ENCODE data around the gene TBX6. TPM values are rescaled to one million over a fixed set of nuclear protein-coding genes. Genes with fewer than 3 reads are reported as not detected.
A peak's percentile ranks its signal among the peaks of the same experiment; 100 is the strongest.
"Not testable (repeated sequence)": the region's sequence is repeated elsewhere in the genome, so short reads cannot be mapped to it uniquely, and the experiment has no call there.

TBX6 gene
- total and polyA plus RNA-seq, 7 donors, result 0.23 to 1.7 (median 1.1) TPM

GRCh38 chr16:30117768-30118167, 26.0 kb upstream of the TBX6 start:
- intact Hi-C loops (cut with DNase I), result no loop called here
- DNase-seq, result no peak
- no peak overlapping the region for H3K4me3 ChIP-seq
- peaks cover 0 to 21% (median 18%) of the 10 kb centered on the region in 4 donors for H3K4me1 ChIP-seq
- TF ChIP-seq EP300 (IDR thresholded peaks at IDR 0.05) (no peak), POLR2A (IDR thresholded peaks at IDR 0.05) (no peak), CTCF (IDR thresholded peaks at IDR 0.05) (no peak), POLR2AphosphoS5 (IDR thresholded peaks at IDR 0.05) (no peak)
- H3K27ac ChIP-seq, result no peak overlapping the region
- 95 to 96% methylated on average over 10 of the region's 10 CpGs for WGBS, 2 donors
- no peaks in the 10 kb centered on the region for H3K9me3 ChIP-seq
- no peaks in the 10 kb centered on the region for H3K27me3 ChIP-seq
- H3K36me3 ChIP-seq, result peaks cover 39 to 82% (median 44%) of the 10 kb centered on the region in 4 donors

- intact Hi-C loops (cut with DNase I), result no loop called here
- no peak overlapping the region for H3K4me3 ChIP-seq
- no peaks in the 10 kb centered on the region for H3K9me3 ChIP-seq
- H3K36me3 ChIP-seq, result peaks cover 39 to 90% (median 44%) of the 10 kb centered on the region in 4 donors
- peak overlapping the region in 1 of 4 donors; percentile 6 for H3K27ac ChIP-seq
- peaks cover 0 to 9% (median 8%) of the 10 kb centered on the region in 4 donors for H3K4me1 ChIP-seq
- no peak for DNase-seq
- WGBS, 2 donors, result 78 to 88% methylated on average over 16 of the region's 16 CpGs
- no peaks in the 10 kb centered on the region for H3K27me3 ChIP-seq
- no peak for TF ChIP-seq EP300 (IDR thresholded peaks at IDR 0.05)
- TF ChIP-seq POLR2AphosphoS5 (IDR thresholded peaks at IDR 0.05), result no peak
- TF ChIP-seq POLR2A (IDR thresholded peaks at IDR 0.05), result no peak
- no peak for TF ChIP-seq CTCF (IDR thresholded peaks at IDR 0.05)
These were observed 24.8 kb upstream of the TBX6 start for GRCh38 chr16:30116291-30117207.

GRCh38 chr16:30115238-30115637, 23.5 kb upstream of the TBX6 start:
- no peak overlapping the region for H3K27ac ChIP-seq
- DNase-seq, result no peak
- no peaks in the 10 kb centered on the region for H3K9me3 ChIP-seq
- no peaks in the 10 kb centered on the region for H3K27me3 ChIP-seq
- H3K4me1 ChIP-seq, result no peaks in the 10 kb centered on the region
- no peak overlapping the region for H3K4me3 ChIP-seq
- intact Hi-C loops (cut with DNase I), result no loop called here
- H3K36me3 ChIP-seq, result peaks cover 38 to 90% (median 44%) of the 10 kb centered on the region in 4 donors
- TF ChIP-seq POLR2AphosphoS5 (IDR thresholded peaks at IDR 0.05), result no peak
- 13 to 54% methylated on average over 7 of the region's 7 CpGs for WGBS, 2 donors

GRCh38 chr16:30114833-30115232, 23.1 kb upstream of the TBX6 start:
- H3K27me3 ChIP-seq; H3K9me3 ChIP-seq; H3K4me1 ChIP-seq; H3K27ac ChIP-seq; H3K4me3 ChIP-seq; intact Hi-C loops (cut with DNase I); DNase-seq: not testable (repeated sequence)
- 46 to 80% methylated on average over 7 of the region's 7 CpGs for WGBS, 2 donors
- H3K36me3 ChIP-seq, result peaks cover 34 to 90% (median 44%) of the 10 kb centered on the region in 4 donors

- H3K27me3 ChIP-seq, result no peaks in the 10 kb centered on the region
- intact Hi-C loops (cut with DNase I), result no loop called here
- TF ChIP-seq EP300 (IDR thresholded peaks at IDR 0.05) (no peak), CTCF (IDR thresholded peaks at IDR 0.05) (no peak), POLR2AphosphoS5 (IDR thresholded peaks at IDR 0.05) (no peak), POLR2A (IDR thresholded peaks at IDR 0.05) (no peak)
- no peak for DNase-seq
- no peaks in the 10 kb centered on the region for H3K4me1 ChIP-seq
- no peak overlapping the region for H3K4me3 ChIP-seq
- H3K9me3 ChIP-seq, result no peaks in the 10 kb centered on the region
- H3K27ac ChIP-seq, result no peak overlapping the region
- WGBS, 2 donors, result 53 to 81% methylated on average over 11 of the region's 11 CpGs
- H3K36me3 ChIP-seq, result peaks cover 32 to 90% (median 41%) of the 10 kb centered on the region in 4 donors
These were observed 22.7 kb upstream of the TBX6 start for GRCh38 chr16:30114411-30114810.

Data from sigmoid colon (tissue), 7 donors.